ENCODE results near the gene VIT. TPM values are rescaled to one million over a fixed set of nuclear protein-coding genes. Genes with fewer than 3 reads are reported as not detected.

The VIT gene
- total RNA-seq, 1 donor from 2014 or later, result not detected

DNA sequence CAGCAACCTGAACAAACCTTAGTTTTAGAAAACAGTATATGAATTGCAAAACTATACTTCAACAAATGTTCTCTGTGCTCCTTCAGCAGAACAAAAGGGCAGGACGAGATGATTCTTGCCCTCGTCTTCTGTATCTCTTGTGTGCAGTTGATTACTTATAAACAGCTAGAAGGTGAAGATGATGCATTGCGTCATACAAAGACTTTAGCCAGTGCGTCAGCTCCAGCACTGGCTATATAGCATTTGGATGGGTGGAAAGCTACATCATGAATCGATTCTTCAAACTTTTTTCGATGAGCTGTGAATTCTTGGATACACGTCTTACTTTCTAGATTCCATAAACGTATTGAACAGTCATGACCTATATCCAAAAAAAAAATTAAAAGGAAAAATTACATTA is 152.8 kb downstream of the VIT start:
- TF ChIP-seq, protein P1, sequence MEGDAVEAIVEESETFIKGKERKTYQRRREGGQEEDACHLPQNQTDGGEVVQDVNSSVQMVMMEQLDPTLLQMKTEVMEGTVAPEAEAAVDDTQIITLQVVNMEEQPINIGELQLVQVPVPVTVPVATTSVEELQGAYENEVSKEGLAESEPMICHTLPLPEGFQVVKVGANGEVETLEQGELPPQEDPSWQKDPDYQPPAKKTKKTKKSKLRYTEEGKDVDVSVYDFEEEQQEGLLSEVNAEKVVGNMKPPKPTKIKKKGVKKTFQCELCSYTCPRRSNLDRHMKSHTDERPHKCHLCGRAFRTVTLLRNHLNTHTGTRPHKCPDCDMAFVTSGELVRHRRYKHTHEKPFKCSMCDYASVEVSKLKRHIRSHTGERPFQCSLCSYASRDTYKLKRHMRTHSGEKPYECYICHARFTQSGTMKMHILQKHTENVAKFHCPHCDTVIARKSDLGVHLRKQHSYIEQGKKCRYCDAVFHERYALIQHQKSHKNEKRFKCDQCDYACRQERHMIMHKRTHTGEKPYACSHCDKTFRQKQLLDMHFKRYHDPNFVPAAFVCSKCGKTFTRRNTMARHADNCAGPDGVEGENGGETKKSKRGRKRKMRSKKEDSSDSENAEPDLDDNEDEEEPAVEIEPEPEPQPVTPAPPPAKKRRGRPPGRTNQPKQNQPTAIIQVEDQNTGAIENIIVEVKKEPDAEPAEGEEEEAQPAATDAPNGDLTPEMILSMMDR (IDR thresholded peaks at IDR 0.05; ENCODE audit: partially characterized antibody, unreplicated experiment), result no peak
- Mint-ChIP-seq H3K27ac (ENCODE audit: unreplicated experiment) (no peak overlapping the region), H3K4me3 (ENCODE audit: unreplicated experiment) (no peak overlapping the region), H3K9me3 (ENCODE audit: unreplicated experiment) (no peaks in the 10 kb centered on the region), H3K36me3 (ENCODE audit: unreplicated experiment) (no peaks in the 10 kb centered on the region), H3K4me1 (ENCODE audit: low read depth, unreplicated experiment) (no peaks in the 10 kb centered on the region), H3K27me3 (ENCODE audit: unreplicated experiment) (no peaks in the 10 kb centered on the region)
- no peak for DNase-seq

DNA sequence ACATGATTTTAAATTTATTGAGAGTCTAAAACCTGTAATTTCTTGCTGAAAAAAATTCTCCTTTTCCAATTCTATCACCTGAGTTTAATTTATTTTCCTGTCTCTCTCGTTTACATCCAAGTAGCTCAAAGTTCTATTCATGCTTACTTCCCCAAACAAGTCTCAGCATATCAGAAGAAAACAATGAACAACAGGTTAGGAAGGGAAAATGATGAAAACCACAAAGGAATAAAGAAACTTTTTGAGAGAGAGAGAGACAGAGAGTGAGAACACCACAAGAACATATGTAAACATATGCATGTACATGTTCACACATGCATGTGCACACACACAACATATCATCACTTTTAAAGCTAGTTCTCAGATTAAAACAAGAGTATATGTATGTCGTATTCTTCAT is 157.7 kb downstream of the VIT start:
- DNase-seq, result no peak
- TF ChIP-seq, protein P1 (IDR thresholded peaks at IDR 0.05; ENCODE audit: partially characterized antibody, unreplicated experiment), result no peak
- H3K4me1 Mint-ChIP-seq (ENCODE audit: low read depth, unreplicated experiment), result no peaks in the 10 kb centered on the region
- H3K4me3 Mint-ChIP-seq (ENCODE audit: unreplicated experiment), result no peak overlapping the region
- H3K27me3 Mint-ChIP-seq (ENCODE audit: unreplicated experiment), result no peaks in the 10 kb centered on the region
- no peaks in the 10 kb centered on the region for H3K9me3 Mint-ChIP-seq (ENCODE audit: unreplicated experiment)
- H3K36me3 Mint-ChIP-seq (ENCODE audit: unreplicated experiment), result no peaks in the 10 kb centered on the region
- H3K27ac Mint-ChIP-seq (ENCODE audit: unreplicated experiment), result no peak overlapping the region

DNA sequence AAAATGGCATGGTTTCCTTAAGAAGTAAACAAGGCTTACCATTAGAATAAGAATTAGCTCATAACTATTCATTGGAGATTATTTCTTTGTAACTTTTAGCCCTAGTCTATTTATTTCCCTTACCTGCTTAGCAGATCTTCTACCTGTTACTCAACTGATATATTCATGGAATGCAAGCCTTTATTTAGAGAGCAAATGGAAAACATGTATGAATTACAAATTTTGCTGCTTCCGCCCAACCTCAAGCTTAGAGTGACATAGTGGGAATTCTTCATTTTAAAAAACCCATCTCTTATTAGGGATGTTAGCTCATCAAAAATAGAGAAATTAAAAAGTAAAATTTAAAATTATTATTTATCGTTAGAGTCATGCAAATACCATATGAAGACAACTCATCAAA is 158.9 kb downstream of the VIT start:
- Mint-ChIP-seq H3K27ac (ENCODE audit: unreplicated experiment) (no peak overlapping the region), H3K27me3 (ENCODE audit: unreplicated experiment) (no peaks in the 10 kb centered on the region), H3K4me1 (ENCODE audit: low read depth, unreplicated experiment) (no peaks in the 10 kb centered on the region), H3K4me3 (ENCODE audit: unreplicated experiment) (no peak overlapping the region), H3K9me3 (ENCODE audit: unreplicated experiment) (no peaks in the 10 kb centered on the region), H3K36me3 (ENCODE audit: unreplicated experiment) (no peaks in the 10 kb centered on the region)
- TF ChIP-seq, protein P1 (IDR thresholded peaks at IDR 0.05; ENCODE audit: partially characterized antibody, unreplicated experiment), result no peak
- DNase-seq, result no peak

DNA sequence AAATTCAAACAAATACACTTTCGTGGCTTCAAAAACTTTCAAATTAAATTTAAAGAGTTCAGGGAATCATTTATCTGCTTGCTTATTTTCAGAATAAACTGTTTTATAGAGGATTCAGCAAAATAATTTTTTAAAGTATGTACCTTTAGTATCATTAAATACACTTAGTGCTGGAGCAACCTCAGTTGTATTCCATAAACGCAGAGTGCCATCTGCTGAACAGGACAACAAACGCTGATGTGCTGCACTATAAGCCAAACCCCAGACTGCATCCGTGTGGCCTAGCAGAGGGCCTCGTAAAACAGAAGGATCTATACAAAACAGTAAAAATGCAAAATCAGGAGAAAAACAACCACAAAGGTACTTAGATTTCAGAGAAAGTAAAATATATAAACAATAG is 161.2 kb downstream of the VIT start:
- no peak for DNase-seq
- Mint-ChIP-seq H3K4me1 (ENCODE audit: low read depth, unreplicated experiment) (no peaks in the 10 kb centered on the region), H3K9me3 (ENCODE audit: unreplicated experiment) (no peaks in the 10 kb centered on the region), H3K27ac (ENCODE audit: unreplicated experiment) (no peak overlapping the region), H3K4me3 (ENCODE audit: unreplicated experiment) (no peak overlapping the region), H3K27me3 (ENCODE audit: unreplicated experiment) (no peaks in the 10 kb centered on the region), H3K36me3 (ENCODE audit: unreplicated experiment) (no peaks in the 10 kb centered on the region)
- TF ChIP-seq, protein P1 (IDR thresholded peaks at IDR 0.05; ENCODE audit: partially characterized antibody, unreplicated experiment), result no peak

DNA sequence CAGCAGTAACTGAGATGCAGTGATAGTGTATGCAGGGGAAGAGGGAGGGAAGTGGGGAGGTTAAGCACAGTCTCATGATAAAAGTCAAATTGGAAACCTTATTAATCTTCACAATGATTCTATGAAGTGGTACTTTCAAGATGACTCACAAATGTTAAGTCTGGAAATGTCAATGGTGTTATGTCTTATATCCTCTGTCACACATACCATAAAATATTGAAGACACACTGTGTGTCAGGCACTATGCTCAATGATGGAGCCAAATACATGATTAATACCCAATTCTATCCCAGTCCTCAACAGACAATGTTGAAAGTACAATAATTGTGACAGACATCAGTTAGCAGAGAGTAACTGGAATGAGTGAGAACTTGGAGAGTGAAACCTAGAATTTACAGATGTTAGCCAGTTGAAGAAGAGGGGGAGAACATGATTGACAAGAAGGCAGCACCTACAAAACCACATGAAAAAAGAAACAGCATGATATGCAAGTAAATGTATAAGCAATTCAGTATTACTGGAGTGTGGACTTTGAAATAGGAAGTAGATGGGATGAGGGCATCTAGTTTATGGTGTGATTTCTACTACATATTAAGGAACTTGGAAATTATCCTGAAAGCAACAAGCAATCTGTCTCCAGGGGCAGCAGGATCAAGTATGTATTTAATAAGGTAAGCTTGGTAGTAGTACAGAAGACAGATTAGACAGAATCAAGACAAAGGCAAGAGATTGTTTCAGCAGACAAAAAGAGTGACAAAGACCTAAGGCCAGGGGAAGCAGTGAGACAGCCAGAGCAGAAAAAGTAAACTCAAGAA is 162.3 kb downstream of the VIT start:
- TF ChIP-seq, protein P1 (IDR thresholded peaks at IDR 0.05; ENCODE audit: partially characterized antibody, unreplicated experiment), result no peak
- Mint-ChIP-seq H3K36me3 (ENCODE audit: unreplicated experiment) (no peaks in the 10 kb centered on the region), H3K4me3 (ENCODE audit: unreplicated experiment) (no peak overlapping the region), H3K27me3 (ENCODE audit: unreplicated experiment) (no peaks in the 10 kb centered on the region), H3K4me1 (ENCODE audit: low read depth, unreplicated experiment) (no peaks in the 10 kb centered on the region), H3K9me3 (ENCODE audit: unreplicated experiment) (no peaks in the 10 kb centered on the region), H3K27ac (ENCODE audit: unreplicated experiment) (no peak overlapping the region)
- DNase-seq, result no peak
